HepG2 (cell line): Measurements from ENCODE around the gene SCGB1C1. TPM values are rescaled to one million over a fixed set of nuclear protein-coding genes. Genes with fewer than 3 reads are reported as not detected.

Experiments used
- CEBPB ChIP-seq: IDR thresholded peaks from 2 replicates; pipeline ENCODE4 v1.6.1; 2011; ENCODE audit warnings: low read depth, low read length, improper control_type of control experiment, borderline replicate concordance
- ERF ChIP-seq: IDR thresholded peaks from 2 replicates; pipeline ENCODE4 v1.6.1; 2018; ENCODE audit warnings: missing biosample characterization, missing genetic modification reagents
- HDAC2 ChIP-seq: sonication (generic); formaldehyde crosslinking; IDR thresholded peaks from 2 replicates; pipeline ENCODE4 v1.4.0; 2020; ENCODE audit warnings: missing genetic modification reagents
- HHEX ChIP-seq: IDR thresholded peaks from 2 replicates; pipeline ENCODE4 v1.6.1; 2016; ENCODE audit warnings: control low read depth
- HNRNPK ChIP-seq: fragments of 200-400 bp; formaldehyde crosslinking; IDR thresholded peaks from 2 replicates; pipeline ENCODE4 v1.6.1; 2018; ENCODE audit warnings: low read length, low read depth, moderate library complexity, mild to moderate bottlenecking; ENCODE audit not compliant: poor library complexity, severe bottlenecking
- ISX ChIP-seq: sonication (generic); formaldehyde crosslinking; conservative IDR thresholded peaks from 2 replicates; pipeline ENCODE4 v1.5.0; 2020; ENCODE audit warnings: missing genetic modification reagents
- MEIS2 ChIP-seq: sonication (generic); formaldehyde crosslinking; IDR thresholded peaks from 2 replicates; pipeline ENCODE4 v1.9.0; 2021; ENCODE audit warnings: mild to moderate bottlenecking, missing genetic modification reagents
- MXD4 ChIP-seq: IDR thresholded peaks from 2 replicates; pipeline ENCODE4 v1.6.1; 2016; ENCODE audit warnings: mild to moderate bottlenecking, missing biosample characterization, missing genetic modification reagents
- SMC3 ChIP-seq: IDR thresholded peaks from 2 replicates; pipeline ENCODE4 v1.6.1; 2011; ENCODE audit warnings: low read length, improper control_type of control experiment
- ZBTB20 ChIP-seq: sonication (generic); formaldehyde crosslinking; IDR thresholded peaks from 2 replicates; pipeline ENCODE4 v1.8.1; 2023; ENCODE audit warnings: missing genetic modification reagents, low read depth, mild to moderate bottlenecking, borderline replicate concordance
- ZBTB3 ChIP-seq: sonication (generic); formaldehyde crosslinking; IDR thresholded peaks from 2 replicates; pipeline ENCODE4 v1.4.0; 2020; ENCODE audit warnings: low read depth, mild to moderate bottlenecking, moderate library complexity, missing genetic modification reagents, borderline replicate concordance
- ZFP82 ChIP-seq: sonication (generic); formaldehyde crosslinking; IDR thresholded peaks from 2 replicates; pipeline ENCODE4 v1.5.1; 2020; ENCODE audit warnings: mild to moderate bottlenecking, missing genetic modification reagents, borderline replicate concordance
- ZFYVE20 ChIP-seq: sonication (generic); formaldehyde crosslinking; IDR thresholded peaks from 2 replicates; pipeline ENCODE4 v1.8.0; 2023; ENCODE audit warnings: low read depth, mild to moderate bottlenecking, moderate library complexity, missing genetic modification reagents, borderline replicate concordance
- ZNF230 ChIP-seq: sonication (generic); formaldehyde crosslinking; IDR thresholded peaks from 2 replicates; pipeline ENCODE4 v1.4.0; 2020; ENCODE audit warnings: mild to moderate bottlenecking, missing genetic modification reagents
- ZNF30 ChIP-seq: sonication (generic); formaldehyde crosslinking; IDR thresholded peaks from 2 replicates; pipeline ENCODE4 v1.5.0; 2020; ENCODE audit warnings: mild to moderate bottlenecking, missing genetic modification reagents
- ZNF34 ChIP-seq: sonication (generic); formaldehyde crosslinking; IDR thresholded peaks from 2 replicates; pipeline ENCODE4 v1.4.0; 2020; ENCODE audit warnings: mild to moderate bottlenecking, missing genetic modification reagents, borderline replicate concordance
- ZNF558 ChIP-seq: sonication (generic); formaldehyde crosslinking; IDR thresholded peaks from 2 replicates; pipeline ENCODE4 v1.9.0; 2022; ENCODE audit warnings: mild to moderate bottlenecking, missing genetic modification reagents, borderline replicate concordance
- ZNF563 ChIP-seq: sonication (generic); formaldehyde crosslinking; IDR thresholded peaks from 2 replicates; pipeline ENCODE4 v1.8.0; 2022; ENCODE audit warnings: mild to moderate bottlenecking, moderate library complexity, missing genetic modification reagents
- ZNF790 ChIP-seq: sonication (generic); formaldehyde crosslinking; IDR thresholded peaks from 2 replicates; pipeline ENCODE4 v1.8.0; 2022; ENCODE audit warnings: missing genetic modification reagents, mild to moderate bottlenecking, borderline replicate concordance
- ZSCAN9 ChIP-seq: IDR thresholded peaks from 2 replicates; pipeline ENCODE4 v1.6.1; 2016; ENCODE audit warnings: borderline replicate concordance
- polyA plus RNA-seq, 8 experiments: library from polyadenylated mRNA; depleted of rRNA in 3 of 8; stranded (reverse) in 7 of 8; unstranded in 1 of 8; fragments of >200 nt; fragmentation: Illumina TruSeq in 4 of 8; extraction: Trizol in 4 of 8; gene quantifications; 2 replicates each; pipeline versions ENCODE4 v1.2.1 to v1.2.3, GENCODE V29; 2011 to 2016; ENCODE audit warnings: low read depth in 4 of 8, missing spikeins in 1 of 8, mixed read lengths in 1 of 8; ENCODE audit not compliant: insufficient read depth in 1 of 8
- total RNA-seq, 5 experiments: library from RNA; depleted of rRNA; stranded (reverse); fragments of >200 nt; fragmentation: Illumina TruSeq; extraction: Trizol; gene quantifications; 2 replicates each; pipeline ENCODE4 v1.2.3, GENCODE V29; 2016; ENCODE audit warnings: low read depth in 1 of 5
- TF ChIP-seq, protein P1 (sequence below): sonication (generic); IDR thresholded peaks from 2 replicates; pipeline ENCODE4 v1.6.1; 2016; ENCODE audit warnings: low read depth, borderline replicate concordance
- TF ChIP-seq, protein P2 (sequence below): sonication (generic); formaldehyde crosslinking; IDR thresholded peaks from 2 replicates; pipeline ENCODE4 v1.4.0; 2020; ENCODE audit warnings: missing genetic modification reagents
- TF ChIP-seq, protein P3 (sequence below): sonication (generic); formaldehyde crosslinking; IDR thresholded peaks from 2 replicates; pipeline ENCODE4 v1.4.0; 2020; ENCODE audit warnings: missing genetic modification reagents, low read depth, mild to moderate bottlenecking, borderline replicate concordance
- TF ChIP-seq, protein P4 (sequence below): IDR thresholded peaks from 2 replicates; pipeline ENCODE4 v1.6.1; 2012; ENCODE audit warnings: inconsistent platforms
- TF ChIP-seq, protein P5 (sequence below): sonication (generic); formaldehyde crosslinking; IDR thresholded peaks from 2 replicates; pipeline ENCODE4 v1.5.0; 2020; ENCODE audit warnings: missing genetic modification reagents, mild to moderate bottlenecking, borderline replicate concordance

Gene SCGB1C1
- total and polyA plus RNA-seq, 2 of the 13 experiments (the other 11 are each of a cell fraction or from before 2014, with no cell fraction given): not detected

DNA sequence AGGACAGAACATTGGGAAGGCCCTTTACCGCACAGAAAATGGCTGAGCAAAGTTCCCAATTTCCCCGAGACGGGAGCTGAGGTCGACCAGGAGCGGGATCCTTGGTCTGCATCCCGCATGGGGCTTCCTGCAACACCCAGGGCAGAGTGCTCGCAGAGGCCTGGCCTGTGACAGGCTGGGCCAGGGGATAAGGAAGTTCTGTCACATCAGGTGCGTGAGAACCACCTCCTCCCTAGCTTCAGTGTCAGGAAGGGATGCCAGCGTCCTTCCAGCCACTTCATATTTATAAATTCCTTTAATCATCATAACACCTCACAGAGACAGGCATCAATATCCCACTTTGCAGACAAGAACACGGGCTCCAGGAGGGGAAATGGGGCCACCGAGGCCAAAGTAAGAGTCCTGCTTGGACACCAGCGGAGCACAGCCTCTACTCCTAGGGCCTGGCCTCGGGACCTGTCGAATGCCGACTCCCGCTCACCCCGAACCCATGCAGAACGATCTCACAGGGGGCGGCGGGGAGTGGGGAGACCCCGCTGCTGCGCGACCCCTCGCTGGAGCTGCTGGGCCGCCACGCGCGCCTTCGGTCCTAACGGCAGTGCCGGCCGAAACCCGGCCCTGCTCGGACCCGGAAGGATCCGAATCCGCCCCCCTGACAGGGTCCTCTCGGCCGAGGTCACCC is 13.8 kb downstream of the SCGB1C1 start (continued):
- TF ChIP-seq ERF (CRISPR knock-in tag) (no peak), ZBTB3 (CRISPR knock-in tag) (0 out of 2 replicates have a peak, but pooled peaks have one; percentile 0), ZNF30 (CRISPR knock-in tag) (0 out of 2 replicates have a peak, but pooled peaks have one; percentile 48), MXD4 (CRISPR knock-in tag) (no peak), ZNF790 (CRISPR knock-in tag) (0 out of 2 replicates have a peak, but pooled peaks have one; percentile 43), ZSCAN9 (CRISPR knock-in tag) (no peak), ZNF230 (no peak), ZFYVE20 (CRISPR knock-in tag) (no peak), HDAC2 (no peak; the same call in 1 of the 2 replicates), HNRNPK (no peak), ZFP82 (CRISPR knock-in tag) (peak; percentile 13; the same call in 1 of the 2 replicates), HHEX (CRISPR knock-in tag) (no peak), CEBPB (no peak), ZNF563 (peak; percentile 77; the same call in 1 of the 2 replicates), MEIS2 (no peak), ISX (no peak), ZBTB20 (CRISPR knock-in tag) (no peak), ZNF34 (CRISPR knock-in tag) (no peak), ZNF558 (no peak), SMC3 (no peak)
- TF ChIP-seq, protein P1, sequence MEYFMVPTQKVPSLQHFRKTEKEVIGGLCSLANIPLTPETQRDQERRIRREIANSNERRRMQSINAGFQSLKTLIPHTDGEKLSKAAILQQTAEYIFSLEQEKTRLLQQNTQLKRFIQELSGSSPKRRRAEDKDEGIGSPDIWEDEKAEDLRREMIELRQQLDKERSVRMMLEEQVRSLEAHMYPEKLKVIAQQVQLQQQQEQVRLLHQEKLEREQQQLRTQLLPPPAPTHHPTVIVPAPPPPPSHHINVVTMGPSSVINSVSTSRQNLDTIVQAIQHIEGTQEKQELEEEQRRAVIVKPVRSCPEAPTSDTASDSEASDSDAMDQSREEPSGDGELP: no peak
- TF ChIP-seq, protein P2, sequence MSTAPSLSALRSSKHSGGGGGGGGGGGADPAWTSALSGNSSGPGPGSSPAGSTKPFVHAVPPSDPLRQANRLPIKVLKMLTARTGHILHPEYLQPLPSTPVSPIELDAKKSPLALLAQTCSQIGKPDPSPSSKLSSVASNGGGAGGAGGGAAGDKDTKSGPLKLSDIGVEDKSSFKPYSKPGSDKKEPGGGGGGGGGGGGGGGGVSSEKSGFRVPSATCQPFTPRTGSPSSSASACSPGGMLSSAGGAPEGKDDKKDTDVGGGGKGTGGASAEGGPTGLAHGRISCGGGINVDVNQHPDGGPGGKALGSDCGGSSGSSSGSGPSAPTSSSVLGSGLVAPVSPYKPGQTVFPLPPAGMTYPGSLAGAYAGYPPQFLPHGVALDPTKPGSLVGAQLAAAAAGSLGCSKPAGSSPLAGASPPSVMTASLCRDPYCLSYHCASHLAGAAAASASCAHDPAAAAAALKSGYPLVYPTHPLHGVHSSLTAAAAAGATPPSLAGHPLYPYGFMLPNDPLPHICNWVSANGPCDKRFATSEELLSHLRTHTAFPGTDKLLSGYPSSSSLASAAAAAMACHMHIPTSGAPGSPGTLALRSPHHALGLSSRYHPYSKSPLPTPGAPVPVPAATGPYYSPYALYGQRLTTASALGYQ (CRISPR knock-in tag): no peak
- TF ChIP-seq, protein P3, sequence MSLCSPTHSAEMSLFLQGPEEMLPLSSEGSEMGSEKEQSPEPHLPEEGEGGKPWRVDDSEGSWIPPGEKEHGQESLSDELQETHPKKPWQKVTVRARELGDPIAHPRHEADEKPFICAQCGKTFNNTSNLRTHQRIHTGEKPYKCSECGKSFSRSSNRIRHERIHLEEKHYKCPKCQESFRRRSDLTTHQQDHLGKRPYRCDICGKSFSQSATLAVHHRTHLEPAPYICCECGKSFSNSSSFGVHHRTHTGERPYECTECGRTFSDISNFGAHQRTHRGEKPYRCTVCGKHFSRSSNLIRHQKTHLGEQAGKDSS: no peak
- TF ChIP-seq, protein P4, sequence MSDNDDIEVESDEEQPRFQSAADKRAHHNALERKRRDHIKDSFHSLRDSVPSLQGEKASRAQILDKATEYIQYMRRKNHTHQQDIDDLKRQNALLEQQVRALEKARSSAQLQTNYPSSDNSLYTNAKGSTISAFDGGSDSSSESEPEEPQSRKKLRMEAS: no peak
- TF ChIP-seq, protein P5, sequence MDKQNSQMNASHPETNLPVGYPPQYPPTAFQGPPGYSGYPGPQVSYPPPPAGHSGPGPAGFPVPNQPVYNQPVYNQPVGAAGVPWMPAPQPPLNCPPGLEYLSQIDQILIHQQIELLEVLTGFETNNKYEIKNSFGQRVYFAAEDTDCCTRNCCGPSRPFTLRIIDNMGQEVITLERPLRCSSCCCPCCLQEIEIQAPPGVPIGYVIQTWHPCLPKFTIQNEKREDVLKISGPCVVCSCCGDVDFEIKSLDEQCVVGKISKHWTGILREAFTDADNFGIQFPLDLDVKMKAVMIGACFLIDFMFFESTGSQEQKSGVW (CRISPR knock-in tag): no peak
